GM12892 (cell line): ENCODE data around the gene CNOT6. TPM values are rescaled to one million over a fixed set of nuclear protein-coding genes. Genes with fewer than 3 reads are reported as not detected.
A peak's percentile ranks its signal among the peaks of the same experiment; 100 is the strongest.
"Not testable (repeated sequence)": the region's sequence is repeated elsewhere in the genome, so short reads cannot be mapped to it uniquely, and the experiment has no call there.

ENCODE experiments used
- DNase-seq: peaks from one replicate; pipeline ENCODE4 v3.0.0; 2011; ENCODE audit not compliant: insufficient read length
- FAIRE-seq: peaks from 2 replicates; lab custom pipeline; 2011; peaks lifted over from hg19 to GRCh38; lab: Jason Lieb, UNC
- POLR2A ChIP-seq: IDR thresholded peaks from 2 replicates; pipeline ENCODE4 v1.6.1; 2011; ENCODE audit warnings: low read depth, low read length, control low read depth
- POLR2AphosphoS5 ChIP-seq: IDR thresholded peaks from 2 replicates; pipeline ENCODE4 v1.6.1; 2011; ENCODE audit warnings: low read depth, low read length, control low read depth
- TAF1 ChIP-seq: IDR thresholded peaks from 2 replicates; pipeline ENCODE4 v1.6.1; 2011; ENCODE audit warnings: low read depth, mild to moderate bottlenecking, control low read depth, low read length, borderline replicate concordance
- polyA plus RNA-seq: library from polyadenylated mRNA; unstranded; fragments of >200 nt; gene quantifications from one replicate; pipeline ENCODE4 v1.2.1, GENCODE V29; 2012; ENCODE audit warnings: missing spikeins, inconsistent platforms; ENCODE audit not compliant: missing spikeins

CNOT6 gene
- 18.0 TPM for polyA plus RNA-seq

GRCh38 chr5:180494060-180494509 is at the start of gene CNOT6:
TSS of gene CNOT6 (plus strand) at chr5:180494379. CDS start at chr5:180529277, 34,898 bp downstream.
- FAIRE-seq, result peak; percentile 97
- TF ChIP-seq POLR2A, result peak; percentile 74
- peak; percentile 42; the same call in 1 of the 2 replicates for TF ChIP-seq TAF1
- peak; percentile 58 for TF ChIP-seq POLR2AphosphoS5
- peak; percentile 97 for DNase-seq

- TF ChIP-seq POLR2AphosphoS5 (no peak), TAF1 (no peak), POLR2A (no peak)
- no peak for DNase-seq
- no peak for FAIRE-seq
Observed at GRCh38 chr5:180454752-180455151, 39.4 kb upstream of the CNOT6 start.

- no peak for FAIRE-seq
- no peak for DNase-seq
Observed at GRCh38 chr5:180455872-180456271, 38.3 kb upstream of the CNOT6 start.

GRCh38 chr5:180456792-180457191 is 37.4 kb upstream of the CNOT6 start:
- DNase-seq (no peak), FAIRE-seq (no peak)
- no peak for TF ChIP-seq POLR2AphosphoS5
- no peak for TF ChIP-seq TAF1
- TF ChIP-seq POLR2A, result no peak

More at GRCh38 chr5:180455872-180456271, 38.3 kb upstream of the CNOT6 start:
- no peak for TF ChIP-seq POLR2AphosphoS5
- TF ChIP-seq TAF1, result no peak
- TF ChIP-seq POLR2A, result no peak

GRCh38 chr5:180458852-180459673 is 35.1 kb upstream of the CNOT6 start:
- FAIRE-seq, result not testable (repeated sequence)

GRCh38 chr5:180459674-180460142 is 34.5 kb upstream of the CNOT6 start:
- FAIRE-seq, result not testable (repeated sequence)

More at GRCh38 chr5:180458852-180459673, 35.1 kb upstream of the CNOT6 start:
- not testable (repeated sequence) for DNase-seq

GRCh38 chr5:180460834-180461233 is 33.3 kb upstream of the CNOT6 start:
- DNase-seq, result no peak
- no peak for FAIRE-seq
- TF ChIP-seq TAF1, result no peak
- TF ChIP-seq POLR2AphosphoS5, result no peak
- TF ChIP-seq POLR2A, result no peak

More at GRCh38 chr5:180459674-180460142, 34.5 kb upstream of the CNOT6 start:
- not testable (repeated sequence) for DNase-seq

GRCh38 chr5:180461303-180461702 is 32.9 kb upstream of the CNOT6 start:
- FAIRE-seq (no peak), DNase-seq (no peak)
- TF ChIP-seq POLR2AphosphoS5, result no peak
- TF ChIP-seq POLR2A, result no peak
- no peak for TF ChIP-seq TAF1

- DNase-seq, result no peak
- TF ChIP-seq POLR2AphosphoS5 (no peak), TAF1 (no peak), POLR2A (no peak)
- no peak for FAIRE-seq
Observed at GRCh38 chr5:180463216-180463900, 30.8 kb upstream of the CNOT6 start.

- DNase-seq, result no peak
- no peak for FAIRE-seq
Observed at GRCh38 chr5:180463916-180464602, 30.1 kb upstream of the CNOT6 start.

GRCh38 chr5:180464603-180464970 is 29.6 kb upstream of the CNOT6 start:
- no peak for FAIRE-seq
- no peak for DNase-seq
- TF ChIP-seq POLR2A (no peak), POLR2AphosphoS5 (no peak), TAF1 (no peak)

More at GRCh38 chr5:180463916-180464602, 30.1 kb upstream of the CNOT6 start:
- no peak for TF ChIP-seq POLR2AphosphoS5
- no peak for TF ChIP-seq POLR2A

- DNase-seq, FAIRE-seq: not testable (repeated sequence)
Observed at GRCh38 chr5:180465052-180465451, 29.1 kb upstream of the CNOT6 start.
